SK-N-MC (cell line): ENCODE results near the gene EIF2S2.

Source experiments
- DNase-seq: peaks from one replicate; pipeline ENCODE4 v3.0.0-alpha.2; 2011; ENCODE audit warnings: low read depth, low spot score
- H3K27ac ChIP-seq: fragments of 200-600 bp; sonication (generic); 2 replicates; pipeline ENCODE4 v1.5.1; 2016; ENCODE audit warnings: mixed run types
- H3K36me3 ChIP-seq: fragments of 200-600 bp; sonication (generic); 2 replicates; pipeline ENCODE4 v1.6.1; 2017; ENCODE audit warnings: antibody characterized with exemption, low read length, mixed read lengths; ENCODE audit not compliant: insufficient read depth
- H3K4me3 ChIP-seq: fragments of 200-600 bp; sonication (generic); 2 replicates; pipeline ENCODE4 v1.5.1; 2016
- H3K9ac ChIP-seq: fragments of 200-600 bp; sonication (generic); 2 replicates; pipeline ENCODE4 v1.8.0; 2017; ENCODE audit warnings: mixed run types, mixed read lengths; ENCODE audit not compliant: insufficient read length
- H3K9me3 ChIP-seq: fragments of 200-600 bp; sonication (generic); 2 replicates; pipeline ENCODE4 v1.6.1; 2017; ENCODE audit warnings: low read depth, mild to moderate bottlenecking, antibody characterized with exemption, low read length, moderate library complexity, mixed read lengths
- EZH2 ChIP-seq: fragments of 200-600 bp; sonication (generic); IDR thresholded peaks from one replicate; pipeline ENCODE4 v1.6.1; 2017; ENCODE audit warnings: antibody characterized with exemption
- FOXP2 ChIP-seq: optimal IDR thresholded peaks from 2 replicates; pipeline ENCODE3; 2011; ENCODE audit warnings: mild to moderate bottlenecking, moderate library complexity; ENCODE audit not compliant: insufficient read depth; ENCODE audit errors: extremely low read length, control extremely low read depth
- POLR2AphosphoS5 ChIP-seq: IDR thresholded peaks from 2 replicates; pipeline ENCODE4 v1.6.1; 2012; ENCODE audit warnings: mild to moderate bottlenecking, low read depth, low read length, borderline replicate concordance

The EIF2S2 gene

GRCh38 chr20:34123309-34123708 lies 11.3 kb upstream of the EIF2S2 start:
- H3K4me3 ChIP-seq: no peak overlapping the region
- DNase-seq: no peak
- H3K9me3 ChIP-seq: no peaks in the 10 kb centered on the region
- H3K36me3 ChIP-seq: no peaks in the 10 kb centered on the region
- no peak overlapping the region for H3K9ac ChIP-seq
- H3K27ac ChIP-seq: no peak overlapping the region
- TF ChIP-seq POLR2AphosphoS5 (no peak), EZH2 (no peak), FOXP2 (no peak)

GRCh38 chr20:34122274-34122980 lies 10.4 kb upstream of the EIF2S2 start:
- Histone ChIP-seq H3K27ac (no peak overlapping the region), H3K36me3 (no peaks in the 10 kb centered on the region), H3K4me3 (no peak overlapping the region), H3K9me3 (no peaks in the 10 kb centered on the region), H3K9ac (no peak overlapping the region)
- DNase-seq: no peak
- no peak for TF ChIP-seq EZH2
- no peak for TF ChIP-seq POLR2AphosphoS5
- no peak for TF ChIP-seq FOXP2

DNA sequence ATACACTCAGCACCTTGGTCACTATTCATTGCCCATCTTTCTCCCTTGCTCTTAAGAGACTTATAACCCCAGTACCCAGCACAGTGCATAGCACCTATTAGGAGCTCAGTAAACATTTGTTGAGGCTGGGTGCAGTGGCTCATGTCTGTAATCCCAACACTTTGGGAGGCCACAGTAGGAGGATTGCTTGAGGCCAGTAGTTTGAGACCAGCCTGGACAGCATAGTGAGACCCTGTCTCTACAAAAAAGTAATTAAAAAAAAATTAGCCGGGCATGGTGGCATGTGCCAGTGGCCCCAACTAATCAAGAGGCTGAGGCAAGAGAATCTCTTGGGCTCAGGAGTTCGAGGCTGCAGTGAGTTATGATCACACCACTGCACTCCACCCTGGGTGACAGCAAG lies 8.2 kb upstream of the EIF2S2 start:
- no peak for TF ChIP-seq POLR2AphosphoS5
- TF ChIP-seq FOXP2: no peak
- no peak for TF ChIP-seq EZH2
- Histone ChIP-seq H3K36me3 (no peaks in the 10 kb centered on the region), H3K9me3 (no peaks in the 10 kb centered on the region), H3K9ac (no peak overlapping the region), H3K4me3 (no peak overlapping the region), H3K27ac (no peak overlapping the region)
- no peak for DNase-seq

DNA sequence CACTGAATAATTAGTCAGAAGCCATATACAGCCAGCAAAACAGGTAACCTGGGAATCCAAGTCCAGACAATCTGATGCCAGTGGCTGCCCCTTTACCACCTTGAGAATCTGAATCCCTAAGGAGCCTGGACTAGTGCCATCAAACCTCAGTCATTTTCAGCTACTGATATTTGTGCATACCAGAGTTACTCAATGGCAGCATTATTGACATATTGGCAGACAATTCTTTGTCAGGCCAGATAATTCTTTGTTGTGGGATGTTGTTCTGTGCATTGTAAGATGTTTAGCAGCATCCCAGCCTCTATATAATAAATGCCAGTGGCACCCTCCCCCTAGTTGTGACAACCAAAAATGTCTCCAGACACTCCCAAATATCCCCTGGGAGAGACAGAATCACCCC lies 3.2 kb upstream of the EIF2S2 start:
- Histone ChIP-seq H3K4me3 (no peak overlapping the region), H3K9me3 (no peaks in the 10 kb centered on the region), H3K36me3 (peaks cover 9% of the 10 kb centered on the region), H3K27ac (no peak overlapping the region), H3K9ac (no peak overlapping the region)
- TF ChIP-seq FOXP2 (no peak), EZH2 (no peak), POLR2AphosphoS5 (no peak)
- no peak for DNase-seq

DNA sequence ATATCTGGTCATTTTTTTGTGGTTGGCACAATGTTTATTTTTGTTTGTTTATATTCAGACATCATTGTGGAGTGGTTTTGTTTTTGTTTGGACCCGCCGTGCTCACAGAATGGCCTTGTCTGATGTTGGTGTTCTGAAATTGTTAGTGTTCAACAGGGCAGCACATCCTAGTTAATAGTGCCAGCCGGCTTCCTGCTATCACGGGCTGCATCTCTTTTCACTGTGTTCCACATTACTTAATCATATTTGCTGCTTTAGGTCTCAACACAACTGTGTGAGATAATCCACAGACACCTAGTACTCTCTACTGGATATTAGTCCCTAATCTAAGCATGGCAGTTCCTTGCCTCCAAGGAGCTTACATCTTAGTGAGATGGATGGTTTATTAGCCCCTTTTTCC lies 2.8 kb upstream of the EIF2S2 start:
- H3K9ac ChIP-seq: no peak overlapping the region
- no peak overlapping the region for H3K4me3 ChIP-seq

DNA sequence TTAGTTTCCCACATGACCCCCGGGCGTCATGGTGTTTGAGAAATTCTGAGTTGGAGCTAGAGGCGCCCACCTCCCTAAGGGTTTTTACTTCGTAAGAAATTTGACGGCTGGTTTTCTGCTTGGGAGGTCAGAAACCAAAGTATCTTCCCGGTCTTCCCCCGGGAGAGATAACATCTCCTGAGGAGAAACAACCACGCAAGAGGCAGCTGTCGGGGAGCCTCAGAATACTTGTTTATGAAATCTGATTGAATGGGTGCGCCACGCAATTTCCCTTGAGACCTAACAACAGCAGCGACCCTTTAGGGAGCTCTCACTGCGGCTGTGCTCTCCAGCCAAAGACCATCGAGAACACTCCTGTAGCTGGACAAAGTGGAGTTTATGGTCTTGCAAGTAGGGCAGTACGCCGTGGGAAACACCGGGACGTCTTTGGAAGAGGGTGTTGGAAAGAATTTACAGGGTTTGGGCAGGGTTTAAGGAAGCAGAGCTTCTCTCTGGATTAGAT lies 608 bp upstream of the EIF2S2 start:
- H3K9me3 ChIP-seq: no peaks in the 10 kb centered on the region
- H3K27ac ChIP-seq: peak overlapping the region; percentile 92
- H3K36me3 ChIP-seq: peaks cover 34% of the 10 kb centered on the region
- peak overlapping the region; percentile 84 for H3K4me3 ChIP-seq
- no peak for TF ChIP-seq POLR2AphosphoS5
- TF ChIP-seq EZH2: no peak
- TF ChIP-seq FOXP2: no peak
- DNase-seq: no peak
- peak overlapping the region; percentile 86 for H3K9ac ChIP-seq

More for the DNA sequence above, 2.8 kb upstream of the EIF2S2 start:
- H3K36me3 ChIP-seq: peaks cover 13% of the 10 kb centered on the region
- no peaks in the 10 kb centered on the region for H3K9me3 ChIP-seq
- no peak for DNase-seq
- H3K27ac ChIP-seq: no peak overlapping the region
- no peak for TF ChIP-seq POLR2AphosphoS5
- no peak for TF ChIP-seq EZH2
- no peak for TF ChIP-seq FOXP2

DNA sequence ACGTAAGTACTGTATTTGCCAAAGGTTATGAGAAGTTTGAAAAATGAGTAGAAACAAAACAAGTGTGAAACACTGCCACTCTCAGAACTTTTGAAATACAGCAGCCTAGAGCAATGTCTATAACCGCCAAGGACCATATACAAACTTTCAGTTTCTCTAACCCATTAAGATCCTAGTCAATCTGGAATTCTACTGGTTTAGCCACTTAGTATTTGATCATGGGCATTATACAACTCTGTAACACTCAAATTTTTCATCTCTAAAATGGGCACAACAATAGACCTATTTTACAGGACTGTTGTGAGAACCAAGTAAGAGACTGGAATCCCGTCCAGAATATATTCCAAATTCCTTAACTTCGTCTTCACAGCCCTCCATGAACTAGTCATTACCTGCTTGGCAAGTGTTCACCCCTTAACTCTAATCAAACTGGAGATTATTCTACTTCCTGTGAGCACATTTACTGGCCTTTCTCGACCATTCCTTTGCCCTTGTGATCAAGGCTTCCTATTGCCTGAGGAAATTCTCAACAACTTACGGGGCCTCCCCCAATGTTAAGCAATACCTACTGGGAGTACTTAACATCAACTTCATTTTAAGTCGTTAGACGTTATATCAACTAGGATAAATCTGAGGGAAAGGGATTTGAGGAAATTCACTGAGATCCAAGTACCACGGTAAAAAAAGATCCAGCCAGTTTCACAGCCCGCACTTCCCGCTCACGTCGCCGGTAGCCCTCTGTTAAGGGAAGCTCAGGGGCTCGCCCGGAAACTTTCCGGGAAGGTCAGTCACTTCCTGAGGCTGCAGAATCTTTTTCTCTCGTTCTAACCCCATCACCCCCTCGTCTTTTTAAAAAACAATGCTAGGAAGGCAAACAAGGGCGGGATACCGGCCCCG lies 1.1 kb downstream of the EIF2S2 start:
- Histone ChIP-seq H3K36me3 (peaks cover 51% of the 10 kb centered on the region), H3K27ac (peak overlapping the region; percentile 92), H3K4me3 (peak overlapping the region; percentile 84), H3K9me3 (no peaks in the 10 kb centered on the region), H3K9ac (peak overlapping the region; percentile 98)
- DNase-seq: no peak
- TF ChIP-seq POLR2AphosphoS5 (peak; percentile 13), FOXP2 (no peak)

GRCh38 chr20:34110025-34110744 lies 1.9 kb downstream of the EIF2S2 start:
- peak overlapping the region; percentile 98 for H3K9ac ChIP-seq
- TF ChIP-seq EZH2 (no peak), FOXP2 (no peak), POLR2AphosphoS5 (no peak; the same call in 1 of the 2 replicates)
- no peak for DNase-seq
- H3K9me3 ChIP-seq: no peaks in the 10 kb centered on the region
- no peak overlapping the region for H3K27ac ChIP-seq
- H3K36me3 ChIP-seq: peaks cover 59% of the 10 kb centered on the region
- H3K4me3 ChIP-seq: peak overlapping the region; percentile 84
